GM21576 (cell line): ENCODE results near the gene YWHAE.
"Not testable (repeated sequence)": the region's sequence is repeated elsewhere in the genome, so short reads cannot be mapped to it uniquely, and the experiment has no call there.

ENCODE experiments used
- ATAC-seq: cut with Tn5 transposase; IDR thresholded peaks from one replicate; pipeline ENCODE4 v1.9.1; 2021; ENCODE audit warnings: mild to moderate bottlenecking, moderate library complexity; ENCODE audit not compliant: unreplicated experiment

The YWHAE gene

DNA sequence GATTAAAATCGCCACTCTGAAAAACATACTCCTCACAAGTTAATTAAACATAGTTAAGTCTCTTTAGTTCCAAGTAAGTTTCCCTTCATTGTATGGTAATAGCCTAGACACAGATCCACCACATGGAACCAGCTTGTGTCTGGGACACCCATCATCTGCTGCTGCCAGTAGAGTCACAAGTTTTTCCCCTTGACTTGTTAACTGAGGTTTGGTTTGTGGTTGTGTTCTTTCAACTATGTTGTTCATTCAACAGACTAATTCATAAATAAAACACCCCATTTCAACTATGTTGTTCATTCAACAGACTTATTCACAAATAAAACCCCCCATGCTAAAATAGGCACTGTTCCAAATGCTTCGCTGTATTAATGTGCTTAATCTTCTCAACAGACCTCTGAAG is 24.4 kb downstream of the YWHAE start:
- ATAC-seq: no peak

DNA sequence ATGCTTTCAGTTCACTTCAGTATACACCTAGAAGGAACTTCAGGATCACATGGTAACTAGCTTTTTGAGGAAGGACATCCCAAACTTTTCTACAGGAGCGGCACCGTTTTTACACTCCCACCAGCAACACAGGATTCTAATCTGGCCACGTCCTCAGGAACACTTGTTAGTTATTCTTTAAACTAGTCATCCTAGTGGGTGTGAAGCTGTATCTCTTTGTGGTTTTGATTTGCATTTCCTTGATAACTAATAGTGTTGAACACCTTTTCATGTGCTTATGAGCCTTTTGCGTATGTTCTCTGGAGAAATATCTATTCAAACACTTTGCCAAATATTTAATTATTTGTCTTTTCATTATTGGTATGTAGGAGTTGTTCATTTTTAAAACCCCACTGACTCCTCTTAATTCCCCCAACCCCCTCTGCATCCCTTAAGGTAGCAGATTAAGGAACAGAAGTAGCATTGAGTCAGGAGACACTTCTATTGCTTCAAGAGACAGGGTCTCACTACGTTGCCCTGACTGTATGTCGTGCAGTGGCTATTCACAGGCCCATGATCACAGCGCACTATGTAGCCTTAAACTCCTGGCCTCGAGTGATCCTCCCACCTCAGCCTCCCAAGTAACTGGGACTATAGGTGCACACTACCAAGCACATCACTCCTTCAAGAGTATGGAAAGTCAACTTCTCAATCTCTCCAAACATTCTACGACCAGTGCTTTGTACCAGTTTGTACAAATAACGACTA is 25.4 kb downstream of the YWHAE start:
- no peak for ATAC-seq

DNA sequence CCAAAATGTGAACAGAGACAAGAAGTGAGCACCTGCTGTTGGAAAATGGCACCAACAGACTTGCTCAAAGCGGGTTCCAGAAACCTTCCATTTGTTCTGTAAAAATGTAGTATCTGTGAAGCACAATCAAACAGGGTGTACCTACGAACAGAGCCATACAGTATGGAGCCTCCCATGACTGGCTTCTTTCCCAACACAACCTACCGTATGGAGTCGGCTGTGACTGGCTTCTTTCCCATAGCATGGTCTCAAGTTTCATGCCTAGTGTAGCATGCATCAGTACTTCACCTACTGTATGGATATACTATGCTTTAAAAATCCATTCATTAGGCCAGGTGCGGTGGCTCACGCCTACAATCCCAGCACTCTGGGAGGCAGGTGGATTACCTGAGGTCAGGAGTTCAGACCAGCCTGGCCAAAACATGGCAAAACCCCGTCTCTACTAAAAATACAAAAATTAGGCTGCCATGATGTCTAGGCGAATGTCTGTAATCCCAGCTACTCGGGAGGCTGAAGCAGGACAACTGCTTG is 26.2 kb downstream of the YWHAE start:
- no peak for ATAC-seq

DNA sequence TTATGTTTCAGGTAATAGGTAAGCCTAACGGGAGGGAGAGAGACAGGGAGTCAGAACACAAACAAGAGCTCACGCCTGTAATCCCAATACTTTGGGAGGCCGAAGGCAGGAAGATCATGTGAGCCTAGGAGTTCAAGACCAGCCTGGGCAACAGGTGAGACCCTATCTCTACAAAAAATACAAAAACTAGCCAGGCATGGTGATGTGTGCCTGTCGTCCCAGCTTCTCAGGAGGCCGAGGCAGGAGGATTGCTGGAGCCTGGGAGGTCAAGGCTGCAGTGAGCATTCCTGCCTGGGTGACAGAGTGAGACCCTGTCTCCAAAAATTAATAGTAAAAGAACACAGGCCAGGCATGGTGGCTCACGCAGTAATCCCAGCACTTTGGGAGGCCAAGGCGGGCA is 27.4 kb downstream of the YWHAE start:
- no peak for ATAC-seq

DNA sequence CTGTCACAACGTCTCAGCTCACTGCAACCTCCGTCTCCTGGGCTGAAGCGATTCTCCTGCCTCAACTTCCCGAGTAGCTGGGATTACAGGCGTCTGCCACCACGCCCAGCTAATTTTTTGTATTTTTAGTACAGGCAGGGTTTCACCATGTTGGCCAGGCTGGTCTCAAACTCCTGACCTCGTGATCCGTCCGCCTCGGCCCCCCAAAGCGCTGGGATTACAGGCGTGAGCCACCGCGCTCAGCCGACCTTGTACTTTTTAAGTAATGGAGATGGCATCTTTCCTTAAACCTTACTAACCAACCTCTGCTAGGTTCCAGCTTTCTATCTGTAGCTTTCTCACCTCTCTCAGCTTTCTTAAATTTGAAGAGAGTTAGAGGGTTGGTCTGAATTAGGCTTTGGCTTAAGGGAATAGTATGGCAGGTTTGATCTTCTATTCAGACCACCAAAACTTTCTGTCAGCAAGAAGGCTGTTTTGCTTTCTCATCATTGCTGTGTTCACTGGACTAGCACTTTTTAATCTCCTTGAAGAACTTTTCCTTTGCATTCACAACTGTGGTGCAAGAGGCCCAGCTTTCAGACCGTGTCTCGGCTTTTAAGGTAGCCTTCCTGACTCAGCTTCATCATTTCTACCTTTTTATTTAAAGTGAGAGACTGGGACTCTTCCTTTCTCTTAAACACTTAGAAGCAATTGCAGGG is 28.0 kb downstream of the YWHAE start:
- no peak for ATAC-seq

DNA sequence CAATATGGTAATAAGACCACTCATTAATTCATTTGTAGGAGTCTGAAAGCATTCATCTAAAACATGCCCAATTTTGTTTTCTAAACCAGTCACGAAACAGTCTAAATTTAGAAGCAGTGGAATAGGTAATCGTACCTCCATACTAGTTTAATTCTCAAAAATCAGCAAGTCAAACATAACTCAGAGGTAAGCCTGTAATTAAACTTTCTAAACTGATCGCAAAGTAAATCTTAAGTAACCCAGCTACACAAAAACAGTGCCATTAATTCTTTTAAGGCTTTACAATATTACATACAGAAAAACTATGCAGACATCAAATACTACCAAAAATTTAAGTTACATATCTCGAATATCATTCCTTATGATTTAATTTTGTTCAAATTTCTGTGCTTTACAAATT is 31.4 kb downstream of the YWHAE start:
- ATAC-seq: no peak

DNA sequence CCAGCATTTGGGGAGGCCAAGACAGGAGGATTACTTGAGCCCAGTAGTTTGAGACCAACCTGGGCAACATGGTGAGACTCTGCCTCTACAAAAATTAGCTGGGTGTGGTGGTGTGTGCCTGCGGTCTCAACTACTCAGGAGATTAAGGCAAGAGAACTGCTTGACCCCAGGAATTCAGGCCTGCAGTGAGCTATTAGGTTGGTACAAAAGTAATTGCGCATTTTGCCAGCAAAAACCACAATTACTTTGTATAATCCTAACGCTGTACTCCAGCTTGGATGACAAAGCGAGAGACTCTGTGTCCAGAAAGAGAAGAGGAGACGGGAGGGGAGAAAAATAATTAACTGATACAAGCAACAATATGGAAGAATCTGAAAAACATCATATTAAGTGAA is 32.7 kb downstream of the YWHAE start:
- no peak for ATAC-seq

DNA sequence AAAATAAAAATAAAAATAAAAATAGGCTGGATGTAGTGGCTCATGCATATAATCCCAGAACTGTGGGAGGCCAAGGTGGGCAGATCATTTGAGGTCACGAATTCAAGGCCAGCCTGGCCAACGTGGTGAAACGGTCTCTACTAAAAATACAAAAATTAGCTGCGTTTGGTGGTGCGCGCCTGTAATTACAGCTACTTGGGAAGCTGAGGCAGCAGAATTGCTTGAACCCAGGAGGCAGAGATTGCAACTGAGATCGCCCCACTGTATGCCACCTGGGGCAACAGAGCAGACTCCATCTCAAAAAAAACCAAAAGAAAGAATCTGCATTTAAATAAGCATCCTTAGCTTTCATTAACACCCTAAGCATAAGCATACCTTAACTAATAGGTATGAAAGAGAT is 33.8 kb downstream of the YWHAE start:
- no peak for ATAC-seq

DNA sequence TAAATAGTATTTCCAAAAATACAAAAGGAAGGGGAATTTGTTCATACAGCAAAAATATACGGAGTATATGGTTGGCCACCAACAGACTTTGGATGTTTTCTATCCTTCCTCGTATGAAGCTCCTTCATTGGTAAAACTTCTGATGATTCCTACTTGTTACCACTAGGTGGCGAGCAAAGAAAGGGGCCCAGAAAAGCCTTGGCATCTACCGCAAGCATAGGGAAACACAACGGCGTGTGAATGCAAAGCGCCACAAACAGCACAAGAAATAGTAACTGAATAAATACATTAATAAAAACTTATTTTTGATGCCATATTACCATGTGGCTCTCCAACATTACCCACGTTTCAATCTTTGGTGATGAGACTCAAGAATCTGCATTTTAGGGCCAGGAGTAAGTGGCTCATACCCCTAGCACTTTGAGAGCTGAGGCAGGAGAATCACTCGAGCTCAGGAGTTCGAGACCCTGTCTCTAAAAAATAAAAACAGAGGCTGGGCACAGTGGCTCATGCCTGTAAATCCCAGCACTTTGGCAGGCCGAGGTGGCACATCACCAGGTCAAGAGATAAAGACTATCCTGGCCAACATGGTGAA is 34.5 kb downstream of the YWHAE start:
- no peak for ATAC-seq

DNA sequence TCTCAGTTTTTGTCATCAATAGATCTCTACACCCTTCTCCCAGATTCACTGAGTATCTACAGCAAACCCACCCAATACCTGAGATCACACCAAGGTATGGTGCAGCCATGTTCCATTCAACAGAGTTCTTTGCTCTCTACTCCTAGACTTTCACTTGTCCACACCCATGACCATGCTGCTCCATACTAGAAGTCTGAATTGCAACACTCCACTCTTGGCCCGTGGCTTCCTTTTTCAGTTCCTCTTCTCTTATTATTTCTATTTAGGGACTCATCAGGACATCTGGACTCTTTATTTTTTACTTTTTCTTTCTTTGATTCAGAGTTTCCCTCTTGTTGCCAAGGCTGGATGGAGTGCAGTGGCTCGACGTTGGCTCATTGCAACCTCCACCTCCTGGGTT is 37.1 kb downstream of the YWHAE start:
- no peak for ATAC-seq

DNA sequence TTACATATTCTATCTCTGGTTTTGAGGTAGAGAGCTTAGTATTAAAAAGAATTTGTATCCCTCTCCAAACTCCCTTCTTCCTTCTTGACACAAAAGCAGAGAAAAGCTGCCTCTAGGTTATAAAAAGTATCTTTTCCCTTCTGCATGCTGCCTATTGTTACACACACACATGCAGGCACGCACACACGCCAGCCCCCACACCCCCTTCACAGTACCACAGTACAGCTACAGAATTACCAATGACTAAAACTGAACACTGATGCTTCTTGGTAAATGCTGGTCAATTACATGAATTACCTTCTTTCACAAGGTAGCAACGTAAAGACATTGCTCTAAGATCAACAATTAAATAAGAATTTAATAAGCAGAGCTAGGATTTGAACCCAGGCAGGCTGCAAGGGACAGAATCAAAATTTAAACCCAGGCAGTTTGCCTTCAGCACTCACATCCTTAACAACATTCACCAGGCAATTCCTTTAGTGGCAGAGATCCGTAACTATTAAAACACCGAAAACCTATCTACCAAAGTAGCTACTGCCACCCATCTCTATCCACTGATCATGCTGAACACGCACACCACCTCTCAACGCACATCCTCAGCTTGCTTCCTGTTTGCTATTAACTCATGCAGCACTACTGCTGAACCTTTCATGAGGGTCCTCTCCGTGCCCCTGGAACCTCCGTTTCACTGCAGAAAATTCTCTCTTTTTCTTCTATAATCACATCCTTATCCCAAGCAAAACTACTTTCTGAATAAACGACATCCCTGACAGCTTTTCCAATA is 37.8 kb downstream of the YWHAE start:
- ATAC-seq: no peak

DNA sequence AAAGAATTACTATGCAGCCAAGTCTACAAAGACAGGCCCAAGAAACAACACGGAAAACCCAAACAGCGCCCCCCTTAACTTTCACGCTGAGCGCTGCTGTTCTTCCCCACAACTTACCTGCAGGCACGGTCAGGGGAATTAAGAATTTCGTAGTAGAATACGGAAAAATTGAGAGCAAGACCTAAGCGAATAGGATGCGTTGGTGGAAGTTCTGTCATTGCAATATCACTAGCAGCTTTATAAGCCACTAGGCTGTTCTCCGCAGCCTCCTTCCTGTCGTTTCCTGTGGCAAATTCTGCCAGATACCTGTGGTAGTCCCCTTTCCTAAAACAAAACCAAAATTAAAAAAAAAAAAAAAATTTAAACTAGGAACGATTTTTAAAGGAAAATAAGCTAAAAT is 39.0 kb downstream of the YWHAE start:
- ATAC-seq: no peak

DNA sequence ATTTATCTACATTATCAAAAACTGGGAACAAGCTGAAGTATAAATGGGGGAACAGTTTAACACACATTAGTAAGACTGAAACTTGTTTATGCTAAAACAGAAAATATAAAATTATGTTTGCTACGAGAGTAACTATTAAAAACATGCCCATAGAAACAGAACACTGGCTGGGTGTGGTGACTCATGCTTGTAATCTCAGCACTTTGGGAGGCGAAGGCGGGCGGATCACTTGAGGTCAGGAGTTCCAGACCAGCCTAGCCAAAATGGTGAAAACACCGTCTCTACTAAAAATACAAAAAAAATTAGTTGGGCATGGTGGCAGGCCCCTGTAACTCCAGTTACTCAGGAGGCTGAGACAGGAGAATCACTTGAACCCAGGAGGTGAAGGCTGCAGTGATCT is 39.7 kb downstream of the YWHAE start:
- ATAC-seq: not testable (repeated sequence)

DNA sequence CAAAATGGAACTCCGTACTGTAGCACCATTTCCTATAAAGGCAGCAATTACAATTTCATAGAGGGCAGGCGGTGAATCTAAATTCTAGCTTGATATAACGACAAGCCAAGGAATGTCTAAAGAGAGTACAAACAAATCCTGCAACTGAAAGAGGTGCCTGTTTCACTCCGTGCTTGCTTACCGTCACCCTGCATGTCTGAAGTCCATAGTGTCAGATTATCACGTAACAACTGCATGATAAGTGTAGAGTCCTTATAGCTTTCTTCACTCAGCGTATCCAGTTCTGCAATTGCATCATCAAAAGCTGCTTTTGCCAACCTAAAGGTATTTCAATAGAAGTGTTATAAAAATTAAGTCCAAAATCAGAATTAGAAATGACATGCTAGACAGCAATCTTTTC is 46.0 kb downstream of the YWHAE start:
- no peak for ATAC-seq

DNA sequence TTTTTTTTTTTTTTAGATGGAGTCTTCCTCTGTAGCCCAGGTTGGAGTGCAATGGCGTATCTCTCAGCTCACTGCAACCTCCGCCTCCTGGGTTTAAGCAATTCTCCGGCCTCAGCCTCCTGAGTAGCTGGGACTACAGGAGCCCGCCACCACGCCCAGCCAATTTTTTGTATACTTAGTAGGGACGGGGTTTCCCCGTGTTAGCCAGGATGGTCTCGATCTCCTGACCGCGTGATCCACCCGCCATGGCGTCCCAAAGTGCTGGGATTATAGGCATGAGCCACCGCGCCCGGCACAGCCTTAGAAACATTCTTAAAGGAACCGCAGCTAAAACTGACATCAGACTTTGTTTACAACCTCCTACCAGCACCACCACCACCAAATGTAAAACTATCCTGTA is 47.5 kb downstream of the YWHAE start:
- ATAC-seq: not testable (repeated sequence)

DNA sequence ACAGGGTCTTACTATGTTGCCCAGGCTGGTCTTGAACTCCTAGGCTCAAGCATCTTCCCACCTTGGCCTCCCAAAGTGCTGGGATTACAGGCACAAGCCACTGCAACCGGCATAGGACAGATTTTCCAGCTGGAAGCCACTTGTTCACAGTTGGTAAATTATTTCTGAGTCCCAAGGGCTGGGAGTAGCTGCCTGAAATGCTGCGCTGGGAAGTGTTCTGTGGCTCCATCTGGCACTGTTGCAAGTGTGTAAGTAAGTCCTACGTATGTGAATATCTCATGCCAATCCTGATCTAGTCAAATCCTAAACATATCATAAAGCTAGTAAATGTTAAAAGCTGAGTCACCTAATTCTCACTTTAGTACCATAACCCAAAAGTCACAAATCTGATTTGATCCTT is 48.1 kb downstream of the YWHAE start:
- ATAC-seq: no peak

DNA sequence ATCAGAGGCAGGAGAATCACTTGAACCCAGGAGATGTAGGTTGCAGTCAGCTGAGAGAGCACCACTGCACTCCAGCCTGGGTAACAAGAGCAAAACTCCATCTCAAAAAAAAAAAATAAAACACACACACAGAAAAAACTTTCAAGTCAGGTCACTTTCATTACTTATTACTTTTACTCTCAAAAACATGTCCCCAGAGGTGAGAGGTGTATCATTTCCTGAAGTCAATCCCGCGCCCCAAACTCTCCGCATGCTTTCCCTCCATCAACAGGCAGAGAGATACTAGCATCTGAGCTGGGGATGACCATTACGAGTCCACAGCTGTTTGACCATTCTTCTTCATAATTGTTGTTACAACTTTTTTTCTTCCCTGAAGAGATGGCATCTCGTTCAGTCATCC is 48.7 kb downstream of the YWHAE start:
- ATAC-seq: no peak

DNA sequence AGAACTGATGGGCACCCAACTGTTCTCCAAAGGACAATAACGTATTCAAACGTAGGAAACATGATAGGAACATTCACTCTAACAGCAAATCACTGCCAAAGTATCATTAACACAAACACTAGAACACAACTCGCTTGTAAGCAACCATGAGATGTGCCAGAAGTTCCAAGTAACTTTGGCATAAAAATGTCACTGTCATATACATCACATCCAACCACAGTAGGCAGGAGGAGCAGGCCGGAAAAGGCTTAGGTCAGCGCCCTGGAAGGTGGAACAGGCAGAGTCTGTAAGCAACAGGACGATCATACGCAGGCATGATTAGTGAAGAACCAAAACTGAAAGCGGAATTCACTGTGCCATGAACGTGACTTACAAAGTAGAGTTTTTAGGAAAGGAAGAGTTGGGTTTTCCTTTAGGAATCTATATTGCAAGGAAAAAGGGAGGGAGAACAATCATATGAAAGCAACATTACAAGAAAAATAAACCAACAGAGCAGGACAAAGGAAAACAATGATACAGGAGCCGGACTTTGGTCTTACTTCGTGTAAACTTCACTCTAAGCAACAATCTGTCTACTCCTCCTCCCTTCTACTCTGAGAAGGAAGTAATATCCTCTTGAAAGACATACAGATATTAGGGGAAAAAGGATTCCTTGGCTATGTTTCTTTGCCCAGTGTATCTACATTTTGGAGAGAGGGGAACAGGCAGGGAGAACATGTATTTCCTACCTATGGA is 52.3 kb downstream of the YWHAE start:
- ATAC-seq: no peak

DNA sequence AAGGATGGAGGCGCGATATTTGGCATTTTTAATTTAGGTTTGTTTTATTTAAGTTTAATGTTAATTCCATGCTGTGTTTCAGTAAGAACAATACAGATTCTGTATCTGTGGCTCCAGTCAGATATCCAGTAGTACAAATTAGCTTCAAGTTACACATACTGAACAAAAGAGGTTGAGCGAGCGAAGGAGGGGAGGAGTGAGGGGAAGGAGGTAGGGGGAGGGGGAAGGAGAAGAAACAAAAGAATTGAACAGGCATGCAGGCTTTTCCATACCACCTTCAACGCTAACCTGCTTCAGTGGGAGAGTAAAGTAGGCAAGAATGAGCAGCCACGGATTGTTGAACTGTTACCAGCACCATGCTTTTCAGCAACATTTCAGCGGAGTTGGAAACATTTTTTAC is 55.5 kb downstream of the YWHAE start:
- ATAC-seq: no peak

DNA sequence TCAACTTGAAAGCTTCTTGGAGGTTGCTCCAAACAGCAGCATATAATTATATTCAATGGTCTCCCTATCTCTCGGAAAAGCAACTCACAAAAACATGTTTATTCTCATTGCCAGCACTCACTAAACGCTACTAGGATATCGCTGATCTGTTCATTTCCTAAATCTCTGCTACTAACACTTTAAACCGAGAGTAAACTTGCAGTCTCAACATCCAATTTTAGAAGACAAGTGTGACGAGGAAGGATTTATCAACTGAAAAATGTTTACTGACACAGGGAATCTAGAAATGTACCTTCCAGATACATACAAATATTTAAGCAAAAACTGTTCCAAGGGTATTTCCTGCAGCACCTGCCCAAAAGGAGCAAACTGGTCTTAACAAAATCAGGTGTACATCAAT is 56.5 kb downstream of the YWHAE start:
- no peak for ATAC-seq

DNA sequence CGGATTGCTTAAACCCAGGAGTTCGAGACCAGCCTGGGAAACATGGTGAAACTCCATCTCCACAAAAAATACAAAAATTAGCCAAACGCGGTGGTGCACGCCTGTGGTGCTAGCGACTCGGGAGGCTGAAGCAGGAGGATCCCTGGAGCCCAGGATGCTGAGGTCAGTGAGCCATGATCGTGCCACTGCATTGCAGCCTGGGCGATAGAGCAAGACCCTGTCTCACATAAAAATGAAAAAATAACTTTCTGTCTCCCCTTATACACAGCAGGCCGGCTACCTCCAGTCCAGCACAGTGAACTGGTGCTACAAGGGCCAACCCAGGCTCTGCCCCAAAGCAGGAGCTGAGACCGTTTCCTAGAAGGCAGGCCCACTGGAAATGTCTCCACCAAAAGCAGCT is 59.7 kb downstream of the YWHAE start:
- no peak for ATAC-seq
